ENCODE data around the gene P4HTM.

- TF ChIP-seq, protein P1, sequence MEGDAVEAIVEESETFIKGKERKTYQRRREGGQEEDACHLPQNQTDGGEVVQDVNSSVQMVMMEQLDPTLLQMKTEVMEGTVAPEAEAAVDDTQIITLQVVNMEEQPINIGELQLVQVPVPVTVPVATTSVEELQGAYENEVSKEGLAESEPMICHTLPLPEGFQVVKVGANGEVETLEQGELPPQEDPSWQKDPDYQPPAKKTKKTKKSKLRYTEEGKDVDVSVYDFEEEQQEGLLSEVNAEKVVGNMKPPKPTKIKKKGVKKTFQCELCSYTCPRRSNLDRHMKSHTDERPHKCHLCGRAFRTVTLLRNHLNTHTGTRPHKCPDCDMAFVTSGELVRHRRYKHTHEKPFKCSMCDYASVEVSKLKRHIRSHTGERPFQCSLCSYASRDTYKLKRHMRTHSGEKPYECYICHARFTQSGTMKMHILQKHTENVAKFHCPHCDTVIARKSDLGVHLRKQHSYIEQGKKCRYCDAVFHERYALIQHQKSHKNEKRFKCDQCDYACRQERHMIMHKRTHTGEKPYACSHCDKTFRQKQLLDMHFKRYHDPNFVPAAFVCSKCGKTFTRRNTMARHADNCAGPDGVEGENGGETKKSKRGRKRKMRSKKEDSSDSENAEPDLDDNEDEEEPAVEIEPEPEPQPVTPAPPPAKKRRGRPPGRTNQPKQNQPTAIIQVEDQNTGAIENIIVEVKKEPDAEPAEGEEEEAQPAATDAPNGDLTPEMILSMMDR (conservative IDR thresholded peaks at IDR 0.05; ENCODE audit: low read length), result no peak
- TF ChIP-seq EZH2phosphoT487 (IDR thresholded peaks at IDR 0.05; ENCODE audit: borderline replicate concordance), result no peak
These were observed 26.4 kb upstream of the P4HTM start for GRCh38 chr3:48963591-48963990.
